ENCODE results near the gene LRSAM1.

LRSAM1 gene

GRCh38 chr9:127422787-127423186 is 28.5 kb upstream of the LRSAM1 start:
- no peak for TF ChIP-seq NFIC (IDR thresholded peaks at IDR 0.05)
- no peak for TF ChIP-seq RAD21 (IDR thresholded peaks at IDR 0.05; ENCODE audit: low read depth)
- no peak for TF ChIP-seq CREB1 (IDR thresholded peaks at IDR 0.05; ENCODE audit: low read depth)
- no peak for TF ChIP-seq TAF1 (IDR thresholded peaks at IDR 0.05; ENCODE audit: low read depth)

- TF ChIP-seq FOXM1 (IDR thresholded peaks at IDR 0.05; ENCODE audit: borderline replicate concordance, low read depth): no peak
- no peak for TF ChIP-seq EGR1 (IDR thresholded peaks at IDR 0.05)
- no peak for TF ChIP-seq NFIC (IDR thresholded peaks at IDR 0.05)
- no peak for TF ChIP-seq MAX (IDR thresholded peaks at IDR 0.05)
- no peak for TF ChIP-seq TEAD4 (IDR thresholded peaks at IDR 0.05)
- no peak for TF ChIP-seq USF1 (IDR thresholded peaks at IDR 0.05)
- no peak for TF ChIP-seq TAF1 (IDR thresholded peaks at IDR 0.05; ENCODE audit: low read depth)
- TF ChIP-seq ZBTB7A (IDR thresholded peaks at IDR 0.05; ENCODE audit: low read depth): no peak
- TF ChIP-seq CREB1 (IDR thresholded peaks at IDR 0.05; ENCODE audit: low read depth): no peak
- no peak for TF ChIP-seq YY1 (IDR thresholded peaks at IDR 0.05; ENCODE audit: low read depth)
- TF ChIP-seq EP300 (IDR thresholded peaks at IDR 0.05; ENCODE audit: borderline replicate concordance): no peak
- TF ChIP-seq RAD21 (IDR thresholded peaks at IDR 0.05; ENCODE audit: low read depth): no peak
- TF ChIP-seq TCF12 (IDR thresholded peaks at IDR 0.05; ENCODE audit: low read depth): no peak
Measured at GRCh38 chr9:127423476-127423933, 27.8 kb upstream of the LRSAM1 start.

- TF ChIP-seq RAD21 (IDR thresholded peaks at IDR 0.05; ENCODE audit: low read depth) (no peak), NFIC (IDR thresholded peaks at IDR 0.05) (peak; percentile 49), REST (IDR thresholded peaks at IDR 0.05; ENCODE audit: low read depth) (peak; percentile 59), EP300 (IDR thresholded peaks at IDR 0.05; ENCODE audit: borderline replicate concordance) (no peak), FOXM1 (IDR thresholded peaks at IDR 0.05; ENCODE audit: borderline replicate concordance, low read depth) (no peak), CEBPB (IDR thresholded peaks at IDR 0.05) (no peak), TAF1 (IDR thresholded peaks at IDR 0.05; ENCODE audit: low read depth) (peak; percentile 62; the same call in 1 of the 2 replicates), USF1 (IDR thresholded peaks at IDR 0.05) (peak; percentile 62), MAX (IDR thresholded peaks at IDR 0.05) (peak; percentile 21), ZBTB7A (IDR thresholded peaks at IDR 0.05; ENCODE audit: low read depth) (no peak), TCF12 (IDR thresholded peaks at IDR 0.05; ENCODE audit: low read depth) (no peak; the same call in 1 of the 2 replicates), EGR1 (IDR thresholded peaks at IDR 0.05) (no peak), YY1 (IDR thresholded peaks at IDR 0.05; ENCODE audit: low read depth) (peak; percentile 66), TEAD4 (IDR thresholded peaks at IDR 0.05) (no peak), CREB1 (IDR thresholded peaks at IDR 0.05; ENCODE audit: low read depth) (peak; percentile 92)
Measured at GRCh38 chr9:127423934-127424675, 27.2 kb upstream of the LRSAM1 start, which contains the start of gene ZNF79. Gene ZNF79, plus strand, starts transcription at chr9:127424382. Its CDS starts 406 bp downstream, at chr9:127424788.

- TF ChIP-seq TEAD4 (IDR thresholded peaks at IDR 0.05): no peak
- TF ChIP-seq MAX (IDR thresholded peaks at IDR 0.05): no peak
- no peak for TF ChIP-seq ZBTB7A (IDR thresholded peaks at IDR 0.05; ENCODE audit: low read depth)
- no peak for TF ChIP-seq USF1 (IDR thresholded peaks at IDR 0.05)
- no peak for TF ChIP-seq REST (IDR thresholded peaks at IDR 0.05; ENCODE audit: low read depth)
- no peak for TF ChIP-seq TCF12 (IDR thresholded peaks at IDR 0.05; ENCODE audit: low read depth)
- no peak for TF ChIP-seq EGR1 (IDR thresholded peaks at IDR 0.05)
- TF ChIP-seq TAF1 (IDR thresholded peaks at IDR 0.05; ENCODE audit: low read depth): no peak
- TF ChIP-seq CREB1 (IDR thresholded peaks at IDR 0.05; ENCODE audit: low read depth): no peak
- no peak for TF ChIP-seq EP300 (IDR thresholded peaks at IDR 0.05; ENCODE audit: borderline replicate concordance)
- TF ChIP-seq FOXM1 (IDR thresholded peaks at IDR 0.05; ENCODE audit: borderline replicate concordance, low read depth): no peak
- TF ChIP-seq NFIC (IDR thresholded peaks at IDR 0.05): no peak
- no peak for TF ChIP-seq RAD21 (IDR thresholded peaks at IDR 0.05; ENCODE audit: low read depth)
- TF ChIP-seq YY1 (IDR thresholded peaks at IDR 0.05; ENCODE audit: low read depth): no peak
- TF ChIP-seq CEBPB (IDR thresholded peaks at IDR 0.05): no peak
Measured at GRCh38 chr9:127424676-127424999, 26.7 kb upstream of the LRSAM1 start.

- TF ChIP-seq EGR1 (IDR thresholded peaks at IDR 0.05) (no peak), ZBTB7A (IDR thresholded peaks at IDR 0.05; ENCODE audit: low read depth) (no peak), FOXM1 (IDR thresholded peaks at IDR 0.05; ENCODE audit: borderline replicate concordance, low read depth) (no peak), NFIC (IDR thresholded peaks at IDR 0.05) (no peak), USF1 (IDR thresholded peaks at IDR 0.05) (no peak), RAD21 (IDR thresholded peaks at IDR 0.05; ENCODE audit: low read depth) (no peak), EP300 (IDR thresholded peaks at IDR 0.05; ENCODE audit: borderline replicate concordance) (no peak)
Measured at GRCh38 chr9:127426756-127427155, 24.6 kb upstream of the LRSAM1 start.
